Measurements from ENCODE around the gene DAPK2.

DNA sequence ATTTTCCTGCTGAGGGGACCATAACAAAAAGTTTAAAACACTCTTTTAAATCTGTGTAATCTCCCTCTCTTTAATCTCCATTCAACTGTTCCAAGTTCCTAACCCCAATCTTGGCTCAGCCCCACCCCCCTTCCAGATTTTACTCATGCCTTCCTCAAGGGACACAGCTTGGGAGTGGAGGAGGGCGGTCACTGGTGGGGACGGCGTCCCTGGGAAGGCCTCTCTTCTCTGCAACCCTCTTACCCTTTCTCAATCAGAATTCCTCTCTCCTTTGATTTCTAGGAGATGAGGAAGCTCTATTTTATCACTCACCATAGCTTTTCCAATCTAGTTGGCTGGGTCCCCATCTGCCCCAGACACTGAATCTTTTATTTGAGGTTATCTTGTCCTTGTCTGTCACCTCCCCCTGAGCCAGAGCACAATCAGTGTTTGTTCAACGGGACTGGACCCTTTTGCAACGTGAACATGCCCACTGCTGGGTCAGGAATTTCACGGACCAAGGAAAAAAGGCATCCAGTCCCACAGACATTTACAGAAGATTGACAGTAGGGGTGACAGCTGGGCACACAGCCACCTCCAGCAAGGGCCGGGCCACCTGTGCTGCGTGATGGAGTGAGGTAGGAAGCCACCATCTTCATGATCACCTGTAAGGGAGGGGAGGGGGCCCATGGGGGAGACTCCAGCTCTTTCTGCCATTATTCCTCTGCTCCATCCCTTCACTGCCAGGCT is 128.5 kb downstream of the DAPK2 start:
- TF ChIP-seq, protein P1, sequence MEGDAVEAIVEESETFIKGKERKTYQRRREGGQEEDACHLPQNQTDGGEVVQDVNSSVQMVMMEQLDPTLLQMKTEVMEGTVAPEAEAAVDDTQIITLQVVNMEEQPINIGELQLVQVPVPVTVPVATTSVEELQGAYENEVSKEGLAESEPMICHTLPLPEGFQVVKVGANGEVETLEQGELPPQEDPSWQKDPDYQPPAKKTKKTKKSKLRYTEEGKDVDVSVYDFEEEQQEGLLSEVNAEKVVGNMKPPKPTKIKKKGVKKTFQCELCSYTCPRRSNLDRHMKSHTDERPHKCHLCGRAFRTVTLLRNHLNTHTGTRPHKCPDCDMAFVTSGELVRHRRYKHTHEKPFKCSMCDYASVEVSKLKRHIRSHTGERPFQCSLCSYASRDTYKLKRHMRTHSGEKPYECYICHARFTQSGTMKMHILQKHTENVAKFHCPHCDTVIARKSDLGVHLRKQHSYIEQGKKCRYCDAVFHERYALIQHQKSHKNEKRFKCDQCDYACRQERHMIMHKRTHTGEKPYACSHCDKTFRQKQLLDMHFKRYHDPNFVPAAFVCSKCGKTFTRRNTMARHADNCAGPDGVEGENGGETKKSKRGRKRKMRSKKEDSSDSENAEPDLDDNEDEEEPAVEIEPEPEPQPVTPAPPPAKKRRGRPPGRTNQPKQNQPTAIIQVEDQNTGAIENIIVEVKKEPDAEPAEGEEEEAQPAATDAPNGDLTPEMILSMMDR (conservative IDR thresholded peaks at IDR 0.05; ENCODE audit: low read depth, low read length), result no peak
- TF ChIP-seq POLR2A (IDR thresholded peaks at IDR 0.05; ENCODE audit: low read depth, low read length) (no peak), SMC3 (IDR thresholded peaks at IDR 0.05; ENCODE audit: low read depth, low read length) (no peak), RAD21 (IDR thresholded peaks at IDR 0.05; ENCODE audit: low read length) (no peak), NFE2L2 (IDR thresholded peaks at IDR 0.05; ENCODE audit: low read depth, low read length) (no peak), FOS (IDR thresholded peaks at IDR 0.05; ENCODE audit: low read depth, low read length) (no peak), MAFK (IDR thresholded peaks at IDR 0.05; ENCODE audit: low read depth, low read length) (no peak), RFX5 (IDR thresholded peaks at IDR 0.05; ENCODE audit: low read depth, low read length) (no peak), CEBPB (IDR thresholded peaks at IDR 0.05; ENCODE audit: low read depth, low read length) (no peak)
- TF ChIP-seq, protein P2, sequence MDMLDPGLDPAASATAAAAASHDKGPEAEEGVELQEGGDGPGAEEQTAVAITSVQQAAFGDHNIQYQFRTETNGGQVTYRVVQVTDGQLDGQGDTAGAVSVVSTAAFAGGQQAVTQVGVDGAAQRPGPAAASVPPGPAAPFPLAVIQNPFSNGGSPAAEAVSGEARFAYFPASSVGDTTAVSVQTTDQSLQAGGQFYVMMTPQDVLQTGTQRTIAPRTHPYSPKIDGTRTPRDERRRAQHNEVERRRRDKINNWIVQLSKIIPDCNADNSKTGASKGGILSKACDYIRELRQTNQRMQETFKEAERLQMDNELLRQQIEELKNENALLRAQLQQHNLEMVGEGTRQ (IDR thresholded peaks at IDR 0.05; ENCODE audit: low read depth, low read length), result no peak
